ENCODE measurements around the gene PDCD6IP.

PDCD6IP gene

DNA sequence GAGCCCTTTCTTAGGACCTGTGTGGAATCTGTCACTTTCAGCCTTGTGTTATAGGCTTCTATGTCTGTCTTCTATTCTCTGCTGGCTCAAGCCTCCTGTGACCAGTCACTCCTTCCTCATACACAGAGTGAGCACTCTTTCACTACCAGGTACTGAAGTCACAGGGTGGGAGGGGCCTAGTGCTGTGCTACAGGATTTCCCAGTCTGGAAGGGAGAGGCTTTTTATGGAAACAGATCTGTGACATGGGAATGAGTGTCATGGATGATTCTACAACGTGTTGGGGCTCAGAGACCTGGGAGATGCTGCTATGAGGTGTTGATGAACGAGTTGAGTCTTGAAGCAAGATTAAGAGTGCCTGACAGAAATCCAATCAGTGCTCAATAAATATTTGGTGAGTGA is 100.5 kb downstream of the PDCD6IP start:
- DNase-seq, result no peak

DNA sequence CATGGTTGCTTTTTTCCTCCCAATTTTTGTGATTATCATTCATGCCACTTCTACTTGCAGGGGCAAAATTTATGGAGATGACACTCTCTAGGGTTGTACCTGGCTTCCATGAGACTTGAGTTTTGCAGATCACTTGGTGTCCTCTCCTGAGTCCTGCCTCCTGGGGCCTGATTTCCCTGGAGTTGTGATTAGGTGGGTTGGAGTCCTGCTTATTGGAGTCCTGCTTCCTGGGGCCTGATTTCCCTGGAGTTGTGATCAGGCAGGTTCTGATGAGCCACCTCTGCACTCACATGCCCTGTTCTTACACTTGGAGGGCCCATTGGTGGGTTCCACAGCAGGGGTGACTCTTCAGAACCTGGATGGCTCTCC is 102.0 kb downstream of the PDCD6IP start:
- no peak for DNase-seq

DNA sequence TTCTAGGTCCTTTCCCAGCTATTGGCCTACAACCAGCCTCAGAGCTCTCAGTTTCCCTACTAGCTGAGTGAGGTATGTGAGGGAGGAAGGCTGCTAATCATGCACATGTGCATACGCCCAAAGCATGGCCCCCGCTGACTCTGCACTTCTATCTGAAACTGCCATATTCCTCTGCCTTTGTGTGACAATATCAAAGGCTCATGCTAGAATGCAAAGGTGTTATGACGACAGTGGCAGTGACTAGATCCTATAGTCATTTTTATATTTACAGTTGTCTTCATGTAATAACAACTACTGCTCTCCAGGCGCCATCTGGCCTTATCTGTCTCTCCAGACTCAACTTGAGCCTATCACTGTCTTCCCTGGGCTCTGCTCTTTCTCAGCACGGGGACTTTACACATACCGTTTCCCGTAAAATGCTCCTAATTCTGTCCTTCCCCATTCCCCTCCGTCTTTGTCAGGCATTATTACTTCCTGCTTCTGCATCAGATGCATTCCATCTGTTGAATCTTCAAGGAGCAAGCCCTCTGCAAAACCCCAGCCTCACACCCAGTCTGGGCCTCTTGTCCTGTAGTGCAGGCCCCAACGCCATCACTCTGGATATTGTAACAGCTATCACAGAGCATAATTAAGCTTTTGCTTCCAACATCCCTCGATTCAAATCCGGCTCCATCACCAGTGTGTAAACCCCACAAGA is 102.5 kb downstream of the PDCD6IP start:
- no peak for DNase-seq

DNA sequence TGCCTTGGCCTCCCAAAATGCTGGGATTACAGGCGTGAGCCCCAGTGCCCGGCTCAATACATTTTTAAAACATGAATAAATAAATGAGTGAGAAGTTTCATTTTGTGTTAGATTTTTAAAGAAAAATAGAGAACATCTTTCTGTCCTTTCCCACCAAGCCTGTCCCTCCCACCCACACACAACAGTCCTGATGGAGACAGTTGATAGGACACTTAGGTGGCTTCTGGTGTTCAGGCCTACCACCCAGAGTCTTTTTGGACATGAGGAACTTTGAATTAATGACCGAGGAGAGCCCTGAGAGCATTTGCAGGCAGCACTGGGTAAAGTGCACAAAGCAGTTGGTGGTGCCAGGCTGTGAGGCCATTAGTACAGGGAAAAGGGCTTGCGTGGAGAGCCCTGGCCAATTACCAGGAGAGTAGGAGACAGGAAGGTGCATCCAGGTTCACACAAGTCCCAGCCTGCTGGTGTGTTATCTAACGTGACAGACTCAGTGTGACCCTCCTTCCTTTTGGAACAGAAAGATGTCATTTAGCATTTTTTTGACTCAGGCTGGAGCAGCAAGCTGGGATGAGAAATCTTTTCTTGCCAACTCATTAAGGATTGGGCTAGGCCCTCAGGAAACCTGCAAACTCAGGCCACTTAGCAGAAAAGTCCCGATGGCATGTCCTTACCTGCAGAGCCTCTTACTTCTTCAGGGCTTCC is 103.6 kb downstream of the PDCD6IP start:
- DNase-seq, result no peak

DNA sequence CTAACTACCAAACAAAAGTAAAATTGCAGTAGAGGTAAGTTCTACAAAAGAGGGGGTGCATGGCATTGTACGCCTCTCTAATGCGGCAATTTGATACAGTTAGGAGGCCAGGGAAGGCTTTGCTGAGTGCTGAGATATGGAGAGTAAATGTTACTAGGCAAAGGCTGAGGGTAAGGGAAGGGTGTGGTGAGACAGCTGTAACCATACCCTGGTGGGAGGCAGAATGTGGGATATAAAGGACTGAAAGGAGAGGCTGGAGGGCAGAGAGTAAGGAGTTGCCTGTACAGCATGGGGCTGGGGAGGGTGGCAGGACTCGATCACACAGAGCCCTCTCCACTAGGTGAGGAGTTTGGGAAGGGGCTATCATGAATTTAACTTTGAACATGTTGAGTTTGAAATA is 106.3 kb downstream of the PDCD6IP start:
- DNase-seq, result no peak

DNA sequence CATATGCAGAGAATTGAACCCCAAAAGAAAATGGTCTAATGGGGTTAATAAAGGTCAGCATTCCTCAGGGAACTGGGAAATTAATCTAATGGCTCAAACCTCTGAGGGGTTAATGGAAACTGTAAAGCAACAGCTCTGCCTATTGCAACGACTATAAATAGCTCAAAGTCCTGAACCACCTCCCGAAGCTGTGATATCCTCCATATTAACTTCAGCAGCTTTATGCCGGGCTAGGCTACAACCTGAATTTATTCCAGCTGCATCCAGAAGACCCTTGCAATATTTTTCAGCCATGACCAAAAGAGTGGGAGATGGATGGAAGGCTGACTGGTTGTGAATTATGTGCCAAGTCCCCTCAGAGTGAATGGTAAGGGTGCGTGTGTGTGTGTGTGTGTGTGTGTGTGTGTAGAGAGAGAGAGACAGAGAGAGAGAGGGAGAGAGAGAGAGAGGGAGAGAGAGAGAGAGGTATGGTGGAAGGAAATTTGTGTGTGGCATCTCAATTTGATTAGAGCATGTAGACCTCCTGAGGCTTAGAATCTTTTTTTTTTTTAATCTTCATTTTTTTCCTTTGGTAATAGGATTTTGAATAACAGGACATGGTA is 109.9 kb downstream of the PDCD6IP start:
- DNase-seq, result no peak

DNA sequence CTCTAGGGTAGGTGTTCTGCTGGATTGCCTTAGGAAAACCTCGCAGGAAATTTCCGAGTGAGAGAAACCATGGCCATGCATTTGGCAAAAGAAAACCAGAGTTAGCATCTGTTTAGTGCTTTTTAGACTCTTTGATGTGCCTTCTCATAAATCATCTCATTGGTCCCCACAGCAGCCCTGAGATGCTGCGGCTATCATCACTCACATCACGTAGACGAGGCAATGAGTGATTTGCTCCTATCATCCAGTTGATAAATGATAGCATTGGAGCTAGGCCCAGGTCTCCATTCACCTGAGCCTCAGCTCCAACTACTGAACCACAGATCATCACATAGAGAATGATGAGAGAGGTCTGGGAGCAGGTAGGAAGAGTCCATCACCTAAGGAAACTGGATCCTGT is 111.1 kb downstream of the PDCD6IP start:
- no peak for DNase-seq

DNA sequence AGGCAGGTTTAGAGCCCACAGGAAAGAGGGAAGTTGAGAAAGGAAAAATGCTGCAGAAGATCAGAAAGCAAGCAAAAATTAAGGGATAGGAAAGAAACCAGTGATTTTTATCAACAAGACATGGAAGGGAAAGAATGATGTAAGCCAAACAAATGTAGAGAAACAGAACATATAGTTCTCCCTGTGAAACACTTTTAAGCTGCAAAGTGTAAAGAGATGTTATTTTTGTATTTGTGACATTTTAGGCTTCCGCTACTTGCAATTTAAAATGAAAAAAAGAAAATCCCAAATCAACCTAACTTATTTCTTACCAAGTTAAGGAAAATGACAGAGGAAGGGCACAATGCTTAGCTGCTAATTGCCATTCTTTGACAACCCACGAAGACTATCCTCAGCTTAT is 111.6 kb downstream of the PDCD6IP start:
- no peak for DNase-seq

DNA sequence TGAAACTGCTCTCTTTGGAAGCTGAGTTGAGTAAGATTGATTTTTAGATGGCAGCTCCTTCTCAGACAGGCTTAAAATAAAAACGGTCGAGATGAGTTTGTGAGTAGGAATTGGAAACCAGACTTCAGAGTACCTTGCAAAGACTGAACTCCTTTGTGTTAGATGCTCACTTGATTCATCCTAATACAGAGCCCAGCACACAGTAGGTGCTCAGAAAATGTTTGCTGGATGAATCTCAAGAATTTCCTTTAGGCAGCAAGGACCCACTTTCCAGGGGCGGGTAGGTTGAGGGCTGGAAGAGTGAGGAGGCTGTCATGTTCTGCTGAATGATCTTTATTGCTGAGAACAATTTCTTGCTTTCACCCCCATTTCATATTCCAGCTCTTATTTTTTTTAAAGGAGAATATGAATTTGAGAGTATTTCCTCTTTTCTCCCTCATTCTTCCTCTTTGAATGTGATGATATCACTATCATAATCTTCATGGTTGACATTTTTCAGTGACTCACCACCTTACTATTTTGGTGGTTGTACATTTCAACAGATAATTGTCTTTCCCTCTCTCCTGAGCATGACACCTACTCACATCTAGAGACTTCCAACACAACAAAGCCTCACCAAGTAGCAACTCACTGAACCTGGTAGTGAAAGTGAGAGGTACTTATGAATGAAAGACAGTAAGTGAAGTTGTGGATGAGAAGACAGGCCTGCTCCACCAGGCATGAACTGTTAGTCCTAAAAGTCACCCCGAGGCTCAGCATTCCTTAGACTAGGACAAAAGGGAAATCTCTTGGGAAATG is 113.3 kb downstream of the PDCD6IP start:
- no peak for DNase-seq

DNA sequence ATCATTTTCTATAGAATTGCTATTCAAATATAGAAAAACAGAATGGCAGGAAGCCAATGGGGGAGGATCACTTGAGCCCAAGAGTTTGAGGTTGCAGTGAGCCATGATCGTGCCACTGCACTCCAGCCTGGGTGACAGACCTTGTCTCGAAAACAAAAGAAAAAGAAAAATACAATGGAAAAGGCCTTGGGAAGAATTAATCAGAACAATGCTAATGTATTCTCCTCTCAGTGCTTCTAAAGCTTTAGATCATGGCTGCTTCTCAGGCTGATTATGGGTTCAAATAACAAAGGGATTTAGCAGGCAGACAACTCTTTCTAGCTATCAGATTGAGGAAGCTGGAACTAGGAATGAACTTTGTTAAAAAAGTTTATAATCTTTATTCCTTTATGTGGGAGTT is 115.8 kb downstream of the PDCD6IP start:
- DNase-seq, result no peak

DNA sequence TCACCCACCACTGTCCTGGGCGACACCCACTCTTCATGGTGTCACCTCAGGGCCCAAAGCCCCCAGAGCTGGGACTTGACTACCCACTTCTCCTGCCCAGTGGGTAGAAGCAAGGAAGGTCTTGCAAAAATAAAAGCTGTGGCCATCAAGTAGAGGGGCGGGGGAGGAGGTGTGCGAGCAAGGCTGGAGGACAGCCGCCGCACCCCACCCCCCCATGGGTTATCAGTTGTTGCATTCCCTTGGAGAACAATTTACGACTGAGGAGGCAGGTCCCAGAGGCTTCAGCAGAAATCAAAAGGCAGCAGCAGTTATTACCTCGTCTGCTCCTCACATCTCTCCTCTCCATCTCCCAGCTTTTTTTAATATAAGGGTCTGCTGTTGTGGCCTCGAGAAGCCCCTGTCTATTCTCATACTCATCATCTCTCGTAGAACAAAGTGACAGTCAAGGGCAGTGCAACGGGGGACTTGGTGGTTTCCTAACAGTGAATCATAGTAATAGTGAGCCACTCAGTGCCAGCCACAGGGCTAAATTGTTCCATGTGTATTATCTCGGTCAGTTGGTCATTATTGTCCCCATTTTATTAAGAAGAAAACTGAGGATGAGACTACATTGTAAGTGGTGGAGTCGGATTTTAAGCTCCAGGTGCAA is 116.4 kb downstream of the PDCD6IP start:
- no peak for DNase-seq

DNA sequence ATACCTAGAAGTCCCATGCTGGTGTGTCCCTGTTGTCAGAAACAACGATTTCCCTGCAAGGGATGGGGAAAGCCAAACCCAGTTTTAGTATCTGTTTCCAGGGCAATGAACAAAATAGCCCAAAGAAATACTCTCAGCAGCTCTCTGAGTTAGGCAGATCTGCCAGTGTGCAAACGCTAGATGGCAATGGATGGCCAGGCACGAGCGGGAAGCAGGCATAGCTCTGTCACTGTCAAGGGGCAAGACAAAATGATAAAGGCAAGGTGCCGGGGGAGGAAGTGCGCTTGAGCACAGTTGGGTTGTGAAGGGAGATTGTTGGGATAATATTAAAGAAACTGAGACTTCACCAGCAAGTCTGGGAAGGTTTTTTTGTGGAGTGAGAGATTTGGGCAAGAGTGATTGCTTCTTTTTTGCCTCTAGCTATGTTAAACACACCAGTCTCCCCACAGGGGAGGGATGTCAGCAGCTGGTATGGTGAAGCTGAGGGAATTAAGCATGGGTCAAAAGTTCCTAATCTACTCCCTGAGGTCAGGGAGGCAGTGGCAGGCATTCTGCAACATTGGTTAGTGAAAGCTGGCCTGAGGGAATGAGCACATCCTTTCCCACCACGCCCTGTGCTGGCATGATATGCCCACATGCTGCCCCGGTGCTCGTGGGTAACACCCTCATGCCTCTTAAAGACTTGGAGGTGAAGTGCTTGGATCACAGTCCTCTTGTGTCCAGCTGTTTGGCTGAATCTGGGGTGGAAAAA is 117.5 kb downstream of the PDCD6IP start:
- no peak for DNase-seq

DNA sequence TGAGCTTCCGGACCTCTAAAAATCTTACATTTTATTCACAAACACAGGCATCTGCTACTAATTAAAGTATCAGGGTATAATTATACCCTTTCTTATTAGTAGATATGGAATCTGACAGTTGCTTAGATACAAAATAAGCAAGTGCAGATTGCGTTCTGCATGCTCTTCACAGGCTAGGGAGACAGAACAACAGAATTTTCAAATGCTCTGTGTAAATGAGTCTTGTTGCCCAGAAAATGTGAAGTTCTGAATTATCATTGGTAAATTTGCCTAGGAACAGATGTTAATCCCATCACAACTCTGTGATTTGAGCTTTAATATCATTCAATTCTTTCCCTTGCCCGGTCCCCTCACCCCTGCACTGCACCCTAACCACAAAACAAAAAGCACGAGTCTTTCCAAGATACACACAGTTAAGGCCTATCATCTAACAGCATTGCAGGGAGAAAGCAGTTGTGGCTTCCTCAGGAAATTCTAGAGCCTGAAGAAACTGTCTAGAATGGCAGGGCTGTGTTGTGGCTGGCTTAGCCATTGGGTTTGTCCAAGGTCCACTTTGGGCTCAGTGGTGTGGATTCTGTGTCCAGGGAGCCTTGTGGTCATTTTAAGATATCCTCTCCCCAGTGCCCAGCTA is 119.8 kb downstream of the PDCD6IP start:
- DNase-seq, result no peak
